ENCODE measurements around the gene WDR11. TPM values are rescaled to one million over a fixed set of nuclear protein-coding genes. Genes with fewer than 3 reads are reported as not detected.

Gene WDR11
- polyA plus RNA-seq, 2 of the 4 experiments (the other 2 are of a cell fraction), result 34.4 to 87.1 TPM

GRCh38 chr10:120810298-120810697, 40.9 kb upstream of the WDR11 start (continued):
- no peak for TF ChIP-seq ATOH8 (CRISPR knock-in tag; IDR thresholded peaks at IDR 0.05; ENCODE audit: low read depth)

GRCh38 chr10:120813085-120813484, 38.1 kb upstream of the WDR11 start:
- FAIRE-seq, result no peak
- ATAC-seq, result no peak
- no peaks in the 10 kb centered on the region for H3K4me1 ChIP-seq
- ChIA-PET POLR2A (no interaction called here), CTCF (no interaction called here)
- WGBS (ENCODE audit: missing lambda C conversion rate), result 0% methylated on average over 6 of the region's 6 CpGs
- TF ChIP-seq CHD2 (IDR thresholded peaks at IDR 0.05; ENCODE audit: low read length, partially characterized antibody) (no peak), MAFK (IDR thresholded peaks at IDR 0.05; ENCODE audit: partially characterized antibody) (no peak), SMC3 (IDR thresholded peaks at IDR 0.05) (no peak), POLR2AphosphoS2 (conservative IDR thresholded peaks at IDR 0.05; ENCODE audit: low read length) (no peak), NR3C1 (IDR thresholded peaks at IDR 0.05) (no peak), NFE2L2 (conservative IDR thresholded peaks at IDR 0.05; ENCODE audit: low read length) (no peak), RAD21 (conservative IDR thresholded peaks at IDR 0.05 in 1 of 2, IDR thresholded peaks at IDR 0.05 in 1 of 2) (no peak), EHF (CRISPR knock-in tag; IDR thresholded peaks at IDR 0.05) (no peak), MAZ (IDR thresholded peaks at IDR 0.05; ENCODE audit: borderline replicate concordance, low read depth, low read length) (no peak), USF2 (IDR thresholded peaks at IDR 0.05) (no peak), FOSL2 (IDR thresholded peaks at IDR 0.05) (no peak), FOSL2 (CRISPR knock-in tag; IDR thresholded peaks at IDR 0.05) (no peak), PHF8 (IDR thresholded peaks at IDR 0.05; ENCODE audit: borderline replicate concordance, low read depth) (no peak), ESRRA (IDR thresholded peaks at IDR 0.05; ENCODE audit: borderline replicate concordance, low read length) (no peak), JUNB (IDR thresholded peaks at IDR 0.05) (no peak), RCOR1 (IDR thresholded peaks at IDR 0.05; ENCODE audit: low read depth, low read length) (no peak)
- no peak overlapping the region for H3K4me3 ChIP-seq
- no peak overlapping the region for H3K27ac ChIP-seq
- no peak overlapping the region for H3K4me2 ChIP-seq
- DNase-seq (ENCODE audit: low read depth in 1 of 2, low spot score in 1 of 2), result no peak
- no peaks in the 10 kb centered on the region for H3K9me3 ChIP-seq

- WGBS (ENCODE audit: missing lambda C conversion rate), result 16% methylated on average over 4 of the region's 4 CpGs
- TF ChIP-seq EHMT2 (IDR thresholded peaks at IDR 0.05; ENCODE audit: low read depth), result no peak
- Histone ChIP-seq H3K4me1 (no peaks in the 10 kb centered on the region), H3K4me3 (no peak overlapping the region), H3K9me3 (no peaks in the 10 kb centered on the region), H3K27ac (no peak overlapping the region), H3K4me2 (no peak overlapping the region)
- CTCF ChIA-PET, result no interaction called here
- no peak for ATAC-seq
- no peak for DNase-seq (ENCODE audit: low read depth in 1 of 2, low spot score in 1 of 2)
- no peak for FAIRE-seq
- POLR2A ChIA-PET, result no interaction called here
Measured at GRCh38 chr10:120818301-120818700, 32.9 kb upstream of the WDR11 start.

GRCh38 chr10:120819366-120819765, 31.8 kb upstream of the WDR11 start:
- no peak for ATAC-seq
- 30% methylated on average over 6 of the region's 6 CpGs for WGBS (ENCODE audit: missing lambda C conversion rate)
- TF ChIP-seq FOSB (CRISPR knock-in tag; IDR thresholded peaks at IDR 0.05) (no peak), POLR2AphosphoS2 (conservative IDR thresholded peaks at IDR 0.05; ENCODE audit: low read length) (no peak), RAD21 (conservative IDR thresholded peaks at IDR 0.05 in 1 of 2, IDR thresholded peaks at IDR 0.05 in 1 of 2) (no peak), USF2 (IDR thresholded peaks at IDR 0.05) (no peak), SREBF2 (IDR thresholded peaks at IDR 0.05) (no peak), ZNF302 (CRISPR knock-in tag; IDR thresholded peaks at IDR 0.05) (no peak), E2F6 (IDR thresholded peaks at IDR 0.05; ENCODE audit: borderline replicate concordance, low read depth) (no peak), NPAS2 (CRISPR knock-in tag; IDR thresholded peaks at IDR 0.05; ENCODE audit: borderline replicate concordance) (no peak), FOSL2 (IDR thresholded peaks at IDR 0.05) (no peak), FOSL2 (CRISPR knock-in tag; IDR thresholded peaks at IDR 0.05) (no peak), TP53 (CRISPR knock-in tag; IDR thresholded peaks at IDR 0.05) (no peak), CEBPB (IDR thresholded peaks at IDR 0.05) (no peak), MAZ (IDR thresholded peaks at IDR 0.05; ENCODE audit: borderline replicate concordance, low read depth, low read length) (no peak), TFCP2L1 (CRISPR knock-in tag; IDR thresholded peaks at IDR 0.05) (no peak), PBX3 (IDR thresholded peaks at IDR 0.05) (no peak), HOXA7 (CRISPR knock-in tag; IDR thresholded peaks at IDR 0.05) (no peak), MAFK (IDR thresholded peaks at IDR 0.05; ENCODE audit: partially characterized antibody) (no peak), RFX5 (IDR thresholded peaks at IDR 0.05) (no peak), EHMT2 (IDR thresholded peaks at IDR 0.05; ENCODE audit: low read depth) (no peak)
- POLR2A ChIA-PET, result no interaction called here
- H3K4me1 ChIP-seq, result no peaks in the 10 kb centered on the region
- FAIRE-seq, result no peak
- CTCF ChIA-PET, result no interaction called here
- H3K9me3 ChIP-seq, result no peaks in the 10 kb centered on the region
- H3K4me3 ChIP-seq, result no peak overlapping the region
- H3K4me2 ChIP-seq, result no peak overlapping the region
- H3K27ac ChIP-seq, result no peak overlapping the region
- DNase-seq (ENCODE audit: low read depth in 1 of 2, low spot score in 1 of 2), result no peak

Data from A549 (cell line).